HG03439 (cell line): ENCODE measurements around the gene S100A1.
"Not testable (repeated sequence)": the region's sequence is repeated elsewhere in the genome, so short reads cannot be mapped to it uniquely, and the experiment has no call there.

ENCODE experiments used
- ATAC-seq: cut with Tn5 transposase; IDR thresholded peaks from one replicate; pipeline ENCODE4 v1.9.1; 2021; ENCODE audit warnings: mild to moderate bottlenecking, moderate library complexity; ENCODE audit not compliant: unreplicated experiment

S100A1 gene

GRCh38 chr1:153629343-153629665 is 1.1 kb downstream of the S100A1 start:
- no peak for ATAC-seq

- no peak for ATAC-seq
Observed at GRCh38 chr1:153629971-153630370, 1.7 kb downstream of the S100A1 start.

- no peak for ATAC-seq
Observed at GRCh38 chr1:153630384-153630783, 2.1 kb downstream of the S100A1 start.

GRCh38 chr1:153631047-153632022 is 3.1 kb downstream of the S100A1 start:
- no peak for ATAC-seq

GRCh38 chr1:153633161-153633753 is 5.0 kb downstream of the S100A1 start:
- ATAC-seq = no peak

GRCh38 chr1:153633754-153634665 is 5.8 kb downstream of the S100A1 start, which contains the start of gene CHTOP:
TSS of gene CHTOP (plus strand) at chr1:153634066. CDS start at chr1:153636589, 2,523 bp downstream.
- peak; percentile 90 for ATAC-seq

GRCh38 chr1:153635872-153636271 is 7.6 kb downstream of the S100A1 start:
- ATAC-seq = no peak

- ATAC-seq = no peak
Observed at GRCh38 chr1:153636312-153636711, 8.1 kb downstream of the S100A1 start.

GRCh38 chr1:153638261-153638660 is 10.0 kb downstream of the S100A1 start:
- no peak for ATAC-seq

GRCh38 chr1:153639280-153639679 is 11.0 kb downstream of the S100A1 start:
- ATAC-seq = no peak

GRCh38 chr1:153640213-153640612 is 12.0 kb downstream of the S100A1 start:
- not testable (repeated sequence) for ATAC-seq

- no peak for ATAC-seq
Observed at GRCh38 chr1:153640861-153641260, 12.6 kb downstream of the S100A1 start.

GRCh38 chr1:153642161-153642560 is 13.9 kb downstream of the S100A1 start:
- ATAC-seq = no peak

- no peak for ATAC-seq
Observed at GRCh38 chr1:153643100-153643499, 14.9 kb downstream of the S100A1 start.

- ATAC-seq = no peak
Observed at GRCh38 chr1:153643816-153644215, 15.6 kb downstream of the S100A1 start.

GRCh38 chr1:153646672-153647345 is 18.6 kb downstream of the S100A1 start:
- ATAC-seq = no peak

- ATAC-seq = no peak
Observed at GRCh38 chr1:153647346-153647714, 19.1 kb downstream of the S100A1 start.

GRCh38 chr1:153648000-153648643 is 19.9 kb downstream of the S100A1 start:
- ATAC-seq = no peak

- no peak for ATAC-seq
Observed at GRCh38 chr1:153649137-153649862, 21.1 kb downstream of the S100A1 start.

- no peak for ATAC-seq
Observed at GRCh38 chr1:153649863-153650235, 21.6 kb downstream of the S100A1 start.
